GM19025 (cell line): ENCODE results near the gene NAV1.
"Not testable (repeated sequence)": the region's sequence is repeated elsewhere in the genome, so short reads cannot be mapped to it uniquely, and the experiment has no call there.

Source experiments
- ATAC-seq: cut with Tn5 transposase; IDR thresholded peaks from one replicate; pipeline ENCODE4 v1.9.1; 2021; ENCODE audit warnings: mild to moderate bottlenecking, low read depth, moderate library complexity; ENCODE audit not compliant: unreplicated experiment

NAV1 gene

DNA sequence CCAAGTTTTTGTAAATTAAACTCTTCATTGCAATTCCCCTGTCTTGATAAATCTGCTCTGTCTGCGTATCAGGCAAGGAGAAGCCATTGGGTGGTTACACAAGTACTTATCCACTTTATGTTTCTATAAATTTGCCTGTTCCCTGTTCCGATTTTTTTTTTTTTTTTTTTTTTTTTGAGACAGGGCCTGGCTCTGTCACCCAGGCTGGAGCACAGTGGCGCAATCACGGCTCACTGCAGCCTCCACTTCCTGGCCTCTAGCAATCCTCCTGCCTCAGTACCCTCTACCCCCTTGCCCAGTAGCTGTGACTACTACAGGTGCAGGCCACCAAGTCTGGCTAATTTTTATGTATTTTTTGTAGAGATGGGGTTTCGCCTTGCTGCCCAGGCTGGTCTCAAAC lies 20.9 kb upstream of the NAV1 start:
- ATAC-seq, result no peak

DNA sequence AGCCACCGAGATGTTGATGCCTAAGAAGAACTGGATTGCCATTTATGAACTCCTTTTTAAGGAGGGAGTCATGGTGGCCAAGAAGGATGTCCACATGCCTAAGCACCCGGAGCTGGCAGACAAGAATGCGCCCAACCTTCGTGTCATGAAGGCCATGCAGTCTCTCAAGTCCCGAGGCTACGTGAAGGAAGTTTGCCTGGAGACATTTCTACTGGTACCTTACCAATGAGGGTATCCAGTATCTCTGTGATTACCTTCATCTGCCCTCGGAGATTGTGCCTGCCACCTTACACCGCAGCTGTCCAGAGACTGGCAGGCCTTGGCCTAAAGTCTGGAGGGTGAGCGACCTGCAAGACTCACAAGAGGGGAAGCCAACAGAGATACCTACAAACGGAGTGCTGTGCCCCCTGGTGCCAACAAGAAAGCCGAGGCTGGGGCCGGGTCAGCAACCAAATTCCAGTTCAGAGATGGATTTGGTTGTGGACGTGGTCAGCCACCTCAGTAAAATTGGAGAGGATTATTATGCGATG lies 18.8 kb upstream of the NAV1 start:
- not testable (repeated sequence) for ATAC-seq

DNA sequence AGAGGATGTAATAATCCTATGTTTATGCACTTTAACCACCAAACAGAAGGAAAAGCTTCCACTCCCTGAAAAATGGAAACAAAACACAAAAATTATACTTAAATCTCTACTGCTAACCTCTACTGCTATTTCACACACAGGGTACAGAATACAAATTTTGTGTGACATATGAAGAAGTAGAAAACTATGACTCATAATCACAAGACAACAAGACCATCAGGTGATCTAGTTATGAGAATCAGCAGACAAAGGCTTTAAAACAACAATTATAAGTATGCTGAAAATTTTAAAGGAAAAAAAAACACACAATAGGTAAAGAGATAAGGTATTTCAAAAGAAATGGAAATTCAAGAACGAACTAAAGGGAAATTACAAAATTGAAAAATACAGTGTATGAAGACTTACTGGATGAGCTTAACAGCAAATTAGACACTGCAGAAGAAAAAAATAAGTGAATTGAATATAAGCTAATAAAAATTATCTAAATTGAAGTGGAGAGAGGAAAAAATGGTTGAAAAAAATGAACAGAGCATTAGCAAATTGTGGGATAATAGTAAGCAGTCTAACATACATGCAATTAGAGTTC lies 13.6 kb upstream of the NAV1 start:
- ATAC-seq, result no peak

DNA sequence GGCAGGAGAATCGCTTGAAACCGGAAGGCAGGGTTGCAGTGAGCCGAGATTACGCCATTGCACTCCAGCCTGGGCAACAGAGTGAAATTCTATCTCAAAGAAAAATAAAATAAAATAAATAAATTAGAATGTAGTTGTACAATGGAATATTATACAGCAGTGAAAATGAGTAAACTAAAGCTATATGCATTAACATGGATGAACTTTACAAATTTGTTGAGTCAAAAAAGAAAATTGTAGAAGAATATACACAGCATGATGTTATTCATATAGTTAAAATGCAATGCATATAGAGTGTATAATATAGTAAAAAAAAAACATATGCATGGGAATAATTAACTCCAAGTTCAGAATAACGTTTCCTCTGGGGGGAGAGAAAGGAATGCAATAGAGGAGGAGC lies 11.0 kb upstream of the NAV1 start:
- no peak for ATAC-seq

- ATAC-seq, result no peak
Observed at GRCh38 chr1:201528631-201529252, 10.2 kb upstream of the NAV1 start.

DNA sequence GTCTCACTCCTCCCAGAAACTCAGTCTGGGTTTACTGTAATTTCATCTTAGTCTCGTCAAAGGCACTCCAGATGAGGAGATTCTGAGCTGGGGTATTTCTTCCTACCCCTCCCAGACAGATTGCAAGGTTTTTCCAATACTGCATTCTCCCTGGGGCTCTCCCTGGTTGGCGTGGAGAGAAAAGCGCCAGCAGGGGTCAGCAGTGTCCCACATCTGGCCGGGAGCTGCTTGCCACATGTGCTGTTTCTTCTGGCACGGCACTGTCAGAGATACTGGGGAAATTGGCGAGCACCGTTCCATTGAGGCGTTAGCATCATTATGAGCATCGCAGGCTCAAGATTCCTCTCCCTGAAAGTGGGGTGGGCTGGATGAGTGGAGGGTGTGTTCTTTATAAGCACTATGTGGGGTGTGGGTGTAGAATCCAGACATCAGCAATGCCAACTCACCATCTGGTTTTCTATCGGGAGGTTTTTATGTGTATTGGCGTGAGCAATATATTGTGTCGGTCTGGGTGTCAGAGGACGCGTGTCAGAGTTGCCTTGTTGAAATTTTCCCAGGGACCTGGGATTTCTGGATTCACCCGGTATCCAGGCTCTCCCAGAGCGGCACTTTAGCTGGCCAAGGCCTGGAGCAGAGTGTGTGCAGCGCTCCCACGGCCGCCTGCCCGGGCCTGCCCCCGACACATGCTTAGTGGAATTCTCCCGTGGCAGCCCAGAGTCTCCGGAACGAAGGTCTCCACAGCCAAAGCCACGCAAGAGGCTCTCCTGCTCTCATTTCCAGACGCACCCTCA lies 8.0 kb upstream of the NAV1 start:
- ATAC-seq, result no peak

- ATAC-seq, result no peak
Observed at GRCh38 chr1:201531551-201532425, 7.1 kb upstream of the NAV1 start.

GRCh38 chr1:201533836-201534235 lies 5.1 kb upstream of the NAV1 start:
- ATAC-seq, result no peak

DNA sequence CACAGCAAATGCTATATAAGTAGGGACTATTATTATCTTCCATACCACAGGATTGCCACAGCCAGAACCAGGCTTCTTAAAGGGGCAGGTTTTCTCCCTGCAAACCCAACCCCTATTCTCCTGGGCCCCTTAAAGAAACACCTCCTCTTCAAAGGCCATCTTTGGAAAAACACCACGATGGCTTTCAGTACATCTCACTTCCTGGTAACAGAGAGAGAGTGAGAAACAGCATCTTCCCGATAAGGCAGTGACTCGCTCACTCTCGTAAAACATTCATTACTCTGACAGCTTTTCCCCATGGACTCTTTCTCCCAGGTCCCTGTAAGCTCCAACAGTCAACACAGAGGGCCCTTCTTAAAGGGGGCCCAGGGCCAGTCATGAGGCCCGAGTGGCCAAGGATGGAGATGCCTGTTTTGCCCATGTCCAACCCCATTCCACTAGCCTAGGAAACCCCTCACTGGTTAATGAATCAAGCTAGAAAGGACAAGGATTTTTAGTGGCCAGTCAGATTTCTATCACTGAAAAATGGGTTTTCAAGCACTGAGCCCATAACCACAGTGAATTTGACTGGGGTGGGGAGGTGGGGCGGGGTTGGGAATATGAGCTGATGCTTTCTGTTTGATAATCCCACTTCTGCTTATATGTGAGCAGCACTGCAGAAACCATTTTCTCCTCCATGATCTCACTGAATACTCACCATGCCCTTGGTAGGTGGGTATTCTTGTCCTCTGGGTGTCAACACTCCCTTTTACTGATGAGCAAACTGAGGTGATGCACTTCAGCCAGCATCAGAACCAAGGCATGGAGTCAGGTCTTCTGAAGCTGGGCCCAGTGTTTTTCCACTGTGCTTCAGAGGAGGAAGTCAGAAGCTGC lies 3.6 kb upstream of the NAV1 start:
- no peak for ATAC-seq

GRCh38 chr1:201535919-201536245 lies 3.0 kb upstream of the NAV1 start:
- ATAC-seq, result no peak

GRCh38 chr1:201536558-201536957 lies 2.4 kb upstream of the NAV1 start:
- no peak for ATAC-seq

DNA sequence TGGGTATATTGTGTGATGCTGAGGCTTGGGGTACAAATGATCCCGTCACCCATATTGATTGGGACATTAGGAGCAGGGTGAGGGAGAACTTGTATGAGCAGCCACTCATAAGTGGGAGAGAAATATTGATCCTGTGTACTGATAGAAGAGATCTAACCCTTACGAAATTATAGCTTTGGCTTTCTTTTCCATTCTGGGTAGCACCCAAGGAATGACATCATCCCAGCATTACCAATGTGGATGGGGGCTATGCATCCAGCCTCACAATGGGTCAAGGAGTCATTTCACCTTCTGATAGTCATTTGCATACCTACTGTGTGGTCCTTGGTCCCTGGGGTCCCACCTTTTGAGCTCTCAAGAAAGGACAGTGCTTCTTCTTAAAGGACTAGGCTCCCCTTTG lies 1.9 kb upstream of the NAV1 start:
- no peak for ATAC-seq

DNA sequence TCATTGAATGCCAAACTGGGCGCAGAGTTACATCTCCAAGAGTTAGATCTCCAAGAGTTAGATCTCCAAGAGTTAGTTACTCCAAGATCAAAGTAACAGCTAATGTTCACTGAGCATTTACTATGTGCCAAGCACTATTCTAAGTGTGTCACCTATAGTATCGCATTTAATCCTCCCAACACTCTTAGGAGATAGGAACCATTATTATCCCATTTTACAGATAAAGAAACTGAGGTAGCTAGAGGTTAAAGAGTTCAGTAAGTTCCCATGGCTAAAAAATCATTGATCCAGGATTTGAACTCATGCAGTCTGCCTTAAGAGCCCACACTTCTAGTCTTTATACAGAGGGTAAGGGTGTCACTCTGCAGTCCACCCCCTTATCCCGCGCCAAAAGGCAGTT lies 1.5 kb upstream of the NAV1 start:
- ATAC-seq, result no peak

DNA sequence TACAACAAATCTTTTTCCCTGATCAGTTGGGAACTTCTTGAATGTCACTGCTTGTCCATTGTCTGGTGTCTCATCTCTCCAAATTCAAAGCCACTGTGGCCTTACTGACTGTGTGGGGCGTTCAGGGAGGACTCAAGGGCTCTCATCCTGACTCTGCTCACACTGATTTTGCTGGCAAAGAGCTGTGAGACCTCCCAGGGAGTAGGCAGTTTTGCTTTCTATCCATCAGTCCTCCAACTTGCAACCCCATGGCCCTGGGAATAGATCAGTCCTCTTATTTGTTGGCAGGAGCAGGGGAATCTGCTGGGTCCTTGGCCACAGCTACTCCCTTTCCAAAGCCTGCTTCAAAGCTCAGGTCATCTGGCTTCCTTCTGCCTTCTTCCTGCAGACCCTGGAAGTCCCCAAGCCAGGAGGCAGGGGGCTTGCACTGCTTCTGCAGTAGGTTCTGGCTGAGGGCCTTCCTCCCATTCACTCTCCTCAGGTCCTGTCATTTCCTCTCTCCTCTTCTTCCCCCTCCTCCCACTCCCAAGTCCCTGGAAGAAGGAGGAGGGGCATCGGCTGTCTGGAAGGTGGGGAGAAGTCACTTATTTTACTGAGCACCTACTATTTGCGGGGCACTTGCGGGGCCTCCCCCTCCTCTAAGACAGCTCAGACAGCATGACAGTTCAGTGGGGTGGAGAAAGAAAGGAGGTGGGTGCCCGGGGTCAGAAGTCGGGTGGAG lies 876 bp upstream of the NAV1 start:
- no peak for ATAC-seq

GRCh38 chr1:201539561-201540431 lies 869 bp downstream of the NAV1 start:
- no peak for ATAC-seq

- no peak for ATAC-seq
Observed at GRCh38 chr1:201540846-201541735, 2.2 kb downstream of the NAV1 start.

DNA sequence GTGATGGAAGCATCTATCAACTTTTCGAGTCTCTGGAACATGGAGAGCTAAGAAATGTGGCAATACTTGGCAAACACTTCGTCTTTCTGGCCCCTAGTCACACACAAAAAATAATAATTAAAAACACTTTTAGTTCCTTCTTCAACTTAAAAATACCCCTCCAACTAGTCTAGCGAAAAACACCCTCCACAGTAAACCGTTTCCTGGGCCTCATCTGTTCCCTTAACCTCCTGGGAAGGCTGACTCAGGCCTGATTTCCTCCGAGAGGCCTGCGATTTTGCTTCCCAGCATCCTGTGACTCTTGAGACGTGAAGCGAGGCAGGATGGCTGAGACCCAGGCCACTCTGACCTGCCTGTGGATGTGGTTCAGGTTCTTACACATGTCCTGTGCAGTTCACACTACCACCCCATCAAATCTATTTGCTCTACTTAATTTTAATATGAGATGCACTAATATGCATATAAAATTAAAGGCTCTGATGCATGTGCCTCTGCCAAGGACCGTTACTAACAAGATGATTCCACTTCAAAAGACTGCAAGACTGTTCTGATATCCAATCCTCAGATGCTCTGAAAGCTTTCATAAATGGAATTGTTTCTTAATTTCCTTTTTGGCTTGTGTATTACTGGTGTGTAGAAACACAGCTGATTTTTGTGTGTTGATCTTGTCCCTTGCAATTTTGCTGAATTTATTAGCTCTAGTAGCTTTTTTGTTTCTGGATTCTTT lies 3.5 kb downstream of the NAV1 start:
- no peak for ATAC-seq
